ENCODE data around the gene ABCB8.
A peak's percentile ranks its signal among the peaks of the same experiment; 100 is the strongest.

ABCB8 gene

GRCh38 chr7:151080067-151080521, 51.8 kb downstream of the ABCB8 start (continued):
- TF ChIP-seq ZNF280D (tag by site-specific recombination; IDR thresholded peaks at IDR 0.05) (no peak), ZBTB20 (tag by site-specific recombination; IDR thresholded peaks at IDR 0.05) (no peak), ZNF24 (tag by site-specific recombination; IDR thresholded peaks at IDR 0.05) (no peak), HOXD13 (CRISPR knock-in tag; IDR thresholded peaks at IDR 0.05; ENCODE audit: borderline replicate concordance) (no peak), ZFP41 (tag by site-specific recombination; IDR thresholded peaks at IDR 0.05; ENCODE audit: borderline replicate concordance) (no peak), ZNF341 (tag by site-specific recombination; IDR thresholded peaks at IDR 0.05; ENCODE audit: low read depth) (peak; percentile 28; the same call in 1 of the 2 replicates), ZIC2 (tag by site-specific recombination; IDR thresholded peaks at IDR 0.05) (peak; percentile 40; the same call in 1 of the 2 replicates), ZNF292 (tag by site-specific recombination; IDR thresholded peaks at IDR 0.05; ENCODE audit: borderline replicate concordance, low read depth) (no peak), ZNF2 (tag by site-specific recombination; IDR thresholded peaks at IDR 0.05) (peak; percentile 50; the same call in 1 of the 2 replicates), ZNF114 (tag by site-specific recombination; IDR thresholded peaks at IDR 0.05) (no peak), ZNF629 (tag by site-specific recombination; IDR thresholded peaks at IDR 0.05) (no peak), ZNF777 (tag by site-specific recombination; IDR thresholded peaks at IDR 0.05; ENCODE audit: borderline replicate concordance) (no peak), SALL2 (tag by site-specific recombination; IDR thresholded peaks at IDR 0.05; ENCODE audit: borderline replicate concordance) (no peak), TCF7L2 (IDR thresholded peaks at IDR 0.05; ENCODE audit: borderline replicate concordance, low read depth, low read length) (no peak), GLI2 (tag by site-specific recombination; IDR thresholded peaks at IDR 0.05; ENCODE audit: borderline replicate concordance, low read depth) (no peak), ZBTB48 (tag by site-specific recombination; IDR thresholded peaks at IDR 0.05) (no peak), BCL11A (tag by site-specific recombination; IDR thresholded peaks at IDR 0.05; ENCODE audit: low read depth) (no peak; the same call in 1 of the 2 replicates), ZNF510 (tag by site-specific recombination; IDR thresholded peaks at IDR 0.05; ENCODE audit: insufficient replicate concordance) (no peak), SCRT1 (tag by site-specific recombination; IDR thresholded peaks at IDR 0.05; ENCODE audit: borderline replicate concordance) (no peak), SETDB1 (IDR thresholded peaks at IDR 0.05; ENCODE audit: insufficient read length, low read length) (no peak), ZNF560 (tag by site-specific recombination; IDR thresholded peaks at IDR 0.05; ENCODE audit: borderline replicate concordance) (no peak), ZNF394 (tag by site-specific recombination; IDR thresholded peaks at IDR 0.05; ENCODE audit: borderline replicate concordance) (peak; percentile 38; the same call in 1 of the 2 replicates), WT1 (tag by site-specific recombination; IDR thresholded peaks at IDR 0.05) (no peak), ZNF335 (tag by site-specific recombination; conservative IDR thresholded peaks at IDR 0.05) (peak; percentile 53), HIC1 (tag by site-specific recombination; IDR thresholded peaks at IDR 0.05) (peak; percentile 79), ZNF701 (tag by site-specific recombination; IDR thresholded peaks at IDR 0.05) (no peak), ZSCAN16 (tag by site-specific recombination; IDR thresholded peaks at IDR 0.05) (no peak), KLF7 (tag by site-specific recombination; IDR thresholded peaks at IDR 0.05; ENCODE audit: borderline replicate concordance) (peak; percentile 73)
- TF ChIP-seq, protein P1, sequence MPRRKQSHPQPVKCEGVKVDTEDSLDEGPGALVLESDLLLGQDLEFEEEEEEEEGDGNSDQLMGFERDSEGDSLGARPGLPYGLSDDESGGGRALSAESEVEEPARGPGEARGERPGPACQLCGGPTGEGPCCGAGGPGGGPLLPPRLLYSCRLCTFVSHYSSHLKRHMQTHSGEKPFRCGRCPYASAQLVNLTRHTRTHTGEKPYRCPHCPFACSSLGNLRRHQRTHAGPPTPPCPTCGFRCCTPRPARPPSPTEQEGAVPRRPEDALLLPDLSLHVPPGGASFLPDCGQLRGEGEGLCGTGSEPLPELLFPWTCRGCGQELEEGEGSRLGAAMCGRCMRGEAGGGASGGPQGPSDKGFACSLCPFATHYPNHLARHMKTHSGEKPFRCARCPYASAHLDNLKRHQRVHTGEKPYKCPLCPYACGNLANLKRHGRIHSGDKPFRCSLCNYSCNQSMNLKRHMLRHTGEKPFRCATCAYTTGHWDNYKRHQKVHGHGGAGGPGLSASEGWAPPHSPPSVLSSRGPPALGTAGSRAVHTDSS (tag by site-specific recombination; IDR thresholded peaks at IDR 0.05) = no peak
- TF ChIP-seq, protein P2, sequence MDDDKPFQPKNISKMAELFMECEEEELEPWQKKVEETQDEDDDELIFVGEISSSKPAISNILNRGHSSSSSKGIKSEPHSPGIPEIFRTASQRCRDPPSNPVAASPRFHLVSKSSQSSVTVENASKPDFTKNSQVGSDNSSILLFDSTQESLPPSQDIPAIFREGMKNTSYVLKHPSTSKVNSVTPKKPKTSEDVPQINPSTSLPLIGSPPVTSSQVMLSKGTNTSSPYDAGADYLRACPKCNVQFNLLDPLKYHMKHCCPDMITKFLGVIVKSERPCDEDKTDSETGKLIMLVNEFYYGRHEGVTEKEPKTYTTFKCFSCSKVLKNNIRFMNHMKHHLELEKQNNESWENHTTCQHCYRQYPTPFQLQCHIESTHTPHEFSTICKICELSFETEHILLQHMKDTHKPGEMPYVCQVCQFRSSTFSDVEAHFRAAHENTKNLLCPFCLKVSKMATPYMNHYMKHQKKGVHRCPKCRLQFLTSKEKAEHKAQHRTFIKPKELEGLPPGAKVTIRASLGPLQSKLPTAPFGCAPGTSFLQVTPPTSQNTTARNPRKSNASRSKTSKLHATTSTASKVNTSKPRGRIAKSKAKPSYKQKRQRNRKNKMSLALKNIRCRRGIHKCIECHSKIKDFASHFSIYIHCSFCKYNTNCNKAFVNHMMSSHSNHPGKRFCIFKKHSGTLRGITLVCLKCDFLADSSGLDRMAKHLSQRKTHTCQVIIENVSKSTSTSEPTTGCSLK (tag by site-specific recombination; IDR thresholded peaks at IDR 0.05) = no peak
- TF ChIP-seq, protein P3, sequence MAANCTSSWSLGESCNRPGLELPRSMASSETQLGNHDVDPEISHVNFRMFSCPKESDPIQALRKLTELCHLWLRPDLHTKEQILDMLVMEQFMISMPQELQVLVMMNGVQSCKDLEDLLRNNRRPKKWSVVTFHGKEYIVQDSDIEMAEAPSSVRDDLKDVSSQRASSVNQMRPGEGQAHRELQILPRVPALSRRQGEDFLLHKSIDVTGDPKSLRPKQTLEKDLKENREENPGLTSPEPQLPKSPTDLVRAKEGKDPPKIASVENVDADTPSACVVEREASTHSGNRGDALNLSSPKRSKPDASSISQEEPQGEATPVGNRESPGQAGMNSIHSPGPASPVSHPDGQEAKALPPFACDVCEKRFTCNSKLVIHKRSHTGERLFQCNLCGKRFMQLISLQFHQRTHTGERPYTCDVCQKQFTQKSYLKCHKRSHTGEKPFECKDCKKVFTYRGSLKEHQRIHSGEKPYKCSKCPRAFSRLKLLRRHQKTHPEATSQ (tag by site-specific recombination; IDR thresholded peaks at IDR 0.05) = no peak

Data from HEK293 (cell line).